ENCODE measurements around the gene C5.

C5 gene

GRCh38 chr9:120923620-120924328 lies 126.3 kb downstream of the C5 start:
- no peak for DNase-seq

GRCh38 chr9:120922404-120923195 lies 127.5 kb downstream of the C5 start:
- no peak for DNase-seq

- no peak for DNase-seq
Measured at GRCh38 chr9:120921661-120922181, 128.4 kb downstream of the C5 start.

GRCh38 chr9:120920806-120921178 lies 129.3 kb downstream of the C5 start:
- no peak for DNase-seq

GRCh38 chr9:120919843-120920805 lies 130.0 kb downstream of the C5 start:
- DNase-seq, result no peak

GRCh38 chr9:120918931-120919842 lies 130.9 kb downstream of the C5 start:
- no peak for DNase-seq

- no peak for DNase-seq
Measured at GRCh38 chr9:120917929-120918762, 131.9 kb downstream of the C5 start.

GRCh38 chr9:120916991-120917880 lies 132.8 kb downstream of the C5 start:
- no peak for DNase-seq

GRCh38 chr9:120916588-120916987 lies 133.5 kb downstream of the C5 start:
- no peak for DNase-seq

GRCh38 chr9:120915854-120916470 lies 134.1 kb downstream of the C5 start:
- DNase-seq, result no peak

- DNase-seq, result no peak
Measured at GRCh38 chr9:120914953-120915352, 135.1 kb downstream of the C5 start.

GRCh38 chr9:120914396-120914795 lies 135.7 kb downstream of the C5 start:
- no peak for DNase-seq

- no peak for DNase-seq
Measured at GRCh38 chr9:120913647-120914264, 136.3 kb downstream of the C5 start.

- no peak for DNase-seq
Measured at GRCh38 chr9:120912958-120913646, 137.0 kb downstream of the C5 start.

GRCh38 chr9:120911295-120911837 lies 138.7 kb downstream of the C5 start:
- DNase-seq, result no peak

GRCh38 chr9:120910643-120911042 lies 139.4 kb downstream of the C5 start:
- no peak for DNase-seq

- no peak for DNase-seq
Measured at GRCh38 chr9:120909904-120910303, 140.2 kb downstream of the C5 start.

Data from NCI-H446 (cell line).